HUES48 (cell line): ENCODE measurements around the gene OR10P1.

Experiments used
- H3K27ac ChIP-seq: one replicate; pipeline ENCODE4 v1.7.0; 2013; ENCODE audit warnings: low read depth, low read length, inconsistent platforms
- H3K27me3 ChIP-seq: 2 replicates; pipeline ENCODE4 v1.6.1; 2013; ENCODE audit warnings: mild to moderate bottlenecking, low read length; ENCODE audit not compliant: control insufficient read depth, insufficient read depth
- H3K36me3 ChIP-seq: 2 replicates; pipeline ENCODE4 v1.6.1; 2013; ENCODE audit warnings: low read length; ENCODE audit not compliant: control insufficient read depth, insufficient read depth
- H3K4me1 ChIP-seq: 2 replicates; pipeline ENCODE4 v1.6.1; 2013; ENCODE audit warnings: mild to moderate bottlenecking, low read length; ENCODE audit not compliant: control insufficient read depth, insufficient read depth
- H3K4me3 ChIP-seq: 2 replicates; pipeline ENCODE4 v1.5.1; 2013; ENCODE audit warnings: mild to moderate bottlenecking, low read depth, low read length
- H3K9ac ChIP-seq: 2 replicates; pipeline ENCODE4 v1.6.1; 2013; ENCODE audit warnings: mild to moderate bottlenecking, low read depth, low read length, moderate library complexity
- H3K9me3 ChIP-seq: 2 replicates; pipeline ENCODE4 v1.6.1; 2013; ENCODE audit warnings: low read length; ENCODE audit not compliant: control insufficient read depth, insufficient read depth

OR10P1 gene

GRCh38 chr12:55684761-55685370 lies 48.2 kb downstream of the OR10P1 start:
- Histone ChIP-seq H3K27ac (no peak overlapping the region), H3K4me3 (no peak overlapping the region), H3K4me1 (peaks cover 5% of the 10 kb centered on the region; the same call in 1 of the 2 replicates), H3K36me3 (peaks cover 19% of the 10 kb centered on the region), H3K9me3 (no peaks in the 10 kb centered on the region), H3K9ac (no peak overlapping the region), H3K27me3 (no peaks in the 10 kb centered on the region)

DNA sequence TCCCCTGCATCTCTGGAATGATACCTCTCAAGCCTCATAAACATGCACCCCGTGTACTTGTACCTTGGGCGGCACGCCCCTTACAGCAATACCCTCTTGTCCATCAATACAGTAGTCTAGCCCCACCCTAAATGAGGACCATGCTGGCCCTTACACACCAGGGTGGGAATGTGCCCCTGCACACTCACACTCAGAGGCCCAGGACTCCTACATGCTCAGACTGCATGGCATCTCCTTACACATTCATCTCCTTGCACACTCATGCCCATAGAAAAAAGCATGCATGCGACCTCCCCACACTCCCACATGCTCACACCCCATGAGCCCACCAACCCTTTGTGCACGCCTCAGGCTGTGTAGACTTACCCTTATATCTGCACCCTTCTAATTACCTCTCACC lies 49.0 kb downstream of the OR10P1 start:
- Histone ChIP-seq H3K36me3 (peaks cover 19% of the 10 kb centered on the region), H3K4me1 (peaks cover 5% of the 10 kb centered on the region; the same call in 1 of the 2 replicates), H3K4me3 (no peak overlapping the region), H3K9me3 (no peaks in the 10 kb centered on the region), H3K27ac (no peak overlapping the region), H3K27me3 (no peaks in the 10 kb centered on the region), H3K9ac (no peak overlapping the region)

- no peak overlapping the region for H3K4me3 ChIP-seq
- H3K27me3 ChIP-seq = no peaks in the 10 kb centered on the region
- H3K36me3 ChIP-seq = peaks cover 24% of the 10 kb centered on the region
- peaks cover 5% of the 10 kb centered on the region; the same call in 1 of the 2 replicates for H3K4me1 ChIP-seq
- H3K9ac ChIP-seq = no peak overlapping the region
- no peak overlapping the region for H3K27ac ChIP-seq
- H3K9me3 ChIP-seq = no peaks in the 10 kb centered on the region
Measured at GRCh38 chr12:55686366-55687010, 49.8 kb downstream of the OR10P1 start.
